HG03280 (cell line): ENCODE data around the gene TULP4.
A peak's percentile ranks its signal among the peaks of the same experiment; 100 is the strongest.
"Not testable (repeated sequence)": the region's sequence is repeated elsewhere in the genome, so short reads cannot be mapped to it uniquely, and the experiment has no call there.

Source experiments
- ATAC-seq: cut with Tn5 transposase; IDR thresholded peaks from one replicate; pipeline ENCODE4 v1.9.1; 2021; ENCODE audit warnings: mild to moderate bottlenecking, moderate library complexity; ENCODE audit not compliant: unreplicated experiment

TULP4 gene

DNA sequence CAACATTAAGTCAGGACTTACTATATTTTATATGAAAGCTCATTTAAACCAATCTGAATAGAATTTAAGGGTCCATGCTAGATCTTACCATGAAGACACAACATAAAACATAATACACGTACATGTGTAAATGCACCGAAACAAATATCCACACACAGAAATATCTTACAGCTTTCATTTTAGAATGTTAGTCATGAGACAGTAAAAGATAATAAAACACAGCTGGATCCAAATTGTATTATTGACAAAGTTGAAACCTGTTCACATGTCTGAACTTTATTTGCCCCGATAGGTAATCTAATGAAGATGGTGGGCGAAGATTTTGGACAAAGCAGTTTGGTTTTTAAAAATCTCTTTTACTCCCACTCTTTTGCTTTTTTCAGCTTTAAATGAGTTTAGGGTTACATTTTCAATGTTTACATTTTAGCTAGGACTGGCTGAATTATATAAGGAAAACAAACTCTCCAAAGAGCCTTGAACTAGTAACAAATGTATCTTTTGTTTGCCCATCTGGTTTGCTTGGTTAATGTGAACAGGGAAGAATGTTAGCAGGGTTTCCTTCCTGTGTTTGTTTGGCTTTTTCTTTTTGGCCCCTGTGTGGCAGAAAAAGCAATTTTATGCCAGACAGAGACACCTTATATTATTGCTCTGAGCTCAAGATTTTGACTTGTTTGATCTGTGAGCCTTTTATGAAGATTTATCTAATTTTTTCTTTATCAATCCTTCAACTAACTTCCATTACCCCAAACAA, 242.5 kb downstream of the TULP4 start:
- ATAC-seq = no peak

DNA sequence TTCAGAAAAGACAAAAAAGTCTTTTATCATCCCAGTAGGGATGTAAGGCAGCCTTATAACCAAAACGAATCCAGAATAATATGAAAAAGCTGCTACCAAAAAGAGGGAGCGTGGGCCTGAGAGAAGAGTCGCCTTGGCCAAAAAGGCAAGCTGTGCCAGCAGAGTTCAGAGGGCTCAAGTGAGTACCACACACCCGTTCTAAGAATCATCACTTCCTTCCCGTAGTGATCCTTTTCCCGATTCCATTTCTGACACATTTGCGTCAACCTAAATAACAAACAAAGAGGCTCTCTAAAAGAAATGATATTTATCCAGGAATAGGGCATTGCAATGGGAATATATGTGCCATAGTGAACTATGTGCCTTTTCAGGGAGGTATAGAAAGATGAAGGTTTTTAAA, 243.8 kb downstream of the TULP4 start:
- no peak for ATAC-seq

DNA sequence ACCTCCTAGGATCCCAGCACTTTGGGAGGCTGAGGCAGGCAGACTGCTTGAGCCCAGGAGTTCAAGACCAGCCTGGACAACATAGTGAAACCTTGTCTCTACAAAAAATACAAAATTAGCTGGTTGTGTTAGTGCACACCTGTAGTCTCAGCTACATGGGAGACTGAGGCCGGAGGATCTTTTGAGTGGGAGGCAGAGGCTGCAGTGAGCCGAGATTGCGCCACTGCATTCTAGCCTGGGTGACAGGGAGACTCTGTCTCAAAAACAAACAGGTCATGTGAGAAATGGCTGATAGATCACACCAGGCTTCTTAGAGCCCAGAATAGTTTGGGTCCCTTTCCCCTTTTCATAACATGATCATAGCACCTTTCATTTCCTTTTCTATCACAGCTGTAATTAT, 244.8 kb downstream of the TULP4 start:
- ATAC-seq = not testable (repeated sequence)

DNA sequence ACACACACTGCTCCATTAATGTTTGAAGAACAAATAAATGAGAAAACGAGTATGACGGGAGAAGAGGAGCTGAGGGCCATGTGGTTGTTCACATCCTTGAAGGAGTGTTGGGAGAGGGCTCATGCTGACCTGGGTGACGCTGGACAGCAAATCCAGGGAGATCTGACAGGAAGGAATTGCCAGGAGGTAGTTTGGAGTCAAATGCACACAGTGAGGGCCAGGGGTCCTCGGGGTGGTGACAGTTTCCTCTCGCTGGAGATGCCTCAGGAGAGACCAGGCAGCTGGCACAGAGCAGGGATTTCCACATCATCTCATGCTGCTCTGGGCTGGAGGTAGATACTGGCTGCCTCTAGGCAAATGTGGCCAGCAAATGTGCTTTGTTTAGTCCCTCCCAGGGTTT, 245.7 kb downstream of the TULP4 start:
- ATAC-seq = no peak

DNA sequence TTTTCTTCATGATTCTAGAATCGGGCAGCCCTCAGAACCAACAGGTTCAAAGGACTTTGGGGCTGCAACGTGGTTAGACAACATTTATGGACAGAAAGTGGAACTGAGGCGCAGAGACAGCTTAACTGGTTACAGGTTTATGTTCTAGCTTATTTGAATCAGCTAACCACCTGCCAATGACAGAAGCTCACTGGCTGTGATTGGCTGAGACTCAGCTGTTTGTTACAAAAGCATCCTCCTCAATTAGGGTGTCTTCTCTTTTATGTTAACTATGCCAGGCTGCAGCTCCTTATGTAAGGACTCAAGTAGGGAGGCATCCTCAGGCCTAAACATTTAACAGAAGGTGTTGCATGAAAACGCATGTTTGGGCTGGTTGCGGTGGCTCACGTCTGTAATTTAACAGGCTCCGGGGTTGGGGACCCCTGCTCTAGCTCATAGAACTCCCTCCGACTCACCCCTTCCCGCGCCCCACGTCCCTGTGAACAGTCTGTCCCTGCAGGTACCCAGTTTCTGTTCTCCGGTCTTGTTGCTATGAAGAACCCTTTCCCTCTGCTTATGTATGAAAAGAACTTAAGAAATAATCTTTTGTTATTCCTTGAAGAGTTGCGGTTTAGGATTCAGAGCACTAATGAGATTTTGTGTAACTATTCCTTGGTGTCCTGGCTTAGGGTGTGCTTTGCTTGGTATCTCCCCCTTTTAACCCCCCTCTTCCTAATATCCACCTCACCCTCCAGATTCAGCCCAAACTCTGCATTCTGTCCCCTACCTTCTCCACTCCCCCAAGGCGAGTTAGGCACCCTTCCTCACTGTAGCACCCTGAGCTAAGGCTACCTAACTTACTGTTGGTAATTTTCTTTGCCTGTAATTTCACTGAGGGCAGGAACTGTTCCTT, 246.4 kb downstream of the TULP4 start:
- no peak for ATAC-seq

DNA sequence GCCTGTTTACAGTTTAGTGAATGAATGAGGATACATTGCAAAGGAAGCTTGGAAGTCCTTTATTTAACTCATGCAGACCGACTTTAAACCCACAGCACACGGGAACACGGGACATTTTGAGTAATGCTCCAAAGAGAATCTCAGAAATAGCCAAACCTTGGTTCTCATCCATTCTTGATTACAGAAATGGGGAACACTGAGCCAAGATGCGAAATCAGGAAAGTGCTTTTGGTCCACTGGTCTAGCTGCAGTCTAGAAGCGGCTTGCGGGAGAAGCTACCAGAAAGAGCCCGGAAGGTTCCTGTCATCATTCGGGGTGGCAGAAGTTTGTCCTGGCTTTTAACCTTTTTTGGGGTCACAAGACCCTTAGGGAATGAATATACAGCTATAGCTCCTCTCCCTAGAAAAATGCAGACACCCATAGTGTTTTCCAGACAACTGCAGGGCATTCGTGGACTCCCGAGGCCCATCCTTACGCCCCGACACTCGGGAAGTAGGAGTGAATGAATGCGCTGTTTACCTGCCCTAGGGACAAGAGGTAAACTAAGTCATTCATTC, 247.2 kb downstream of the TULP4 start:
- ATAC-seq = no peak

DNA sequence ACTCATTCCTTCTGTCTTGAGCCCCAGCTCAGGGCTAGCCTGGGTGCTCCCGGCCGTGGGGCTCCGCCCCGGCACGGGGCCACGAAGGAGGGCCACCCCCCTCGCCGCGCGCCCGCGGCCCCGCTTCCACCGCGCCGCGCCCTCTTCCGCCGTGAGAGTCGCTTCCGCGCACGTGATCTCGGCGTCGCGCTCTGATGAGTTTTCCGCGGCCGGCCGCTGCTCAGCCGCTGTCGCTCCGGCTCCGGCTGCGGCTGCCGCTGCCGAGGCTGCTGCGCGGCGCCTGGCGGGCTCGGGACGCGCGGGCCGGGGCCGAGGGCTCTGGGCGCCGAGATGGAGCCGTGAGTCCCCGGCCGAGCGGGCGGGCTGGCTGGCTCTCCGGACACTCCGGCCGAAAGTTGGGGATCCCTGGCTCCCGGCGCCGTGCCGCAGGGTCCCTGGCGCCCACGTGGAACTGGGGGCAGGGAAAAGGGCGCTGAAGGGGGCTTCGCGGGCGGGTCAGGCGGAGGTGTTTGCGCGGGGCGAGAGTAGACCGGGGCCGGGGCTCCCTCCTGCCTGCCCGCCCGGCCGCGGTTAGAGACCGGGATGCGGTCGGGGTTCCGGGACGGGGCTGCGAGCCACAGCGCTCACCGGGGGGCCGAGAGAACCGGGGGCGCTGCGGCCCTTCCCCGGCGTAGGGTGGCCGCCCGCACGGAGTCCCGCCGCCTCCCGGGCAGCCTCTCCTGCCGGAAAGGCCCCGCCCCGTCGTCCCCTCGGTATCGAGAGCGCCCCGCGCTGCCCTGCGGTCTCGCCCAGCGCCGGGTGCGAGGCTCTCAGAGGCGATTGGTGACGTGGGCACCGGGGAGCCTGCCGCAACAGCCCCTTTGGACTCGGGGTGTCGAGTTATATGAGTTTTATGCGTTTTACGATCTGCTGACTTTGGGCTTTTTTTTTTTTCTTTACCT, 247.9 kb downstream of the TULP4 start, which contains the start of gene TMEM181:
Gene TMEM181 (plus strand): TSS at position 197 of the 941 bp plus-strand sequence. CDS start 134 bp downstream, at position 331.
- peak; percentile 87 for ATAC-seq

DNA sequence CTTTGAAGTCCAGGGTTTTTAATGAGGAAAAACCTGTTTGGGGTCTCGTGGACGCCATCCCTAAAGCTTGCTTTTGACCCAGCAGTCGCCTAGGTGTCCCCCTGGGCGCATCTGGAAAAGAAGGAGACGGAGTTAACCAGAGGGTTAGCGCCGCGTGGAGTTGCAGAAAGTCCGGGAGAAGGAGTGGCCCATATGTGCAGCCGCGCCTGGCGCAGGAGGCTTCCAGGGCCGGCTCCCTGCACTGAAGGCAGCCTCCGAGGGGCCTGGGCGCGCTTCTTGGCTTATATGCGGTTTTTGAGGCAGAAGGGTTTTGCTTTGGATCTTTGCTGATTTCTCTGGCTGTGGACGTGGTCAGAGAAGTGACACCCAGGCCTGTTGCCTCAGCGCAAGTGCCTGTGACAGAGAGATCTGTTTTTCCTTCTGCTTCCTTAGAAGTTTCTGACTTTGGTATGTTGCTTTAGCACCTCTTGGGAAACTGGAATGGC, 248.6 kb downstream of the TULP4 start:
- no peak for ATAC-seq
